Left ventricle myocardium inferior (tissue), 1 donor: Measurements from ENCODE around the gene XXYLT1. TPM values are rescaled to one million over a fixed set of nuclear protein-coding genes. Genes with fewer than 3 reads are reported as not detected.

Experiments used
- DNase-seq: peaks from one replicate; pipeline ENCODE4 v3.0.0-alpha.2; 2020
- H3K27ac ChIP-seq: fragments of 200-600 bp; replicated peaks from 2 replicates; pipeline ENCODE4 v1.8.0; 2021
- H3K27me3 ChIP-seq: fragments of 200-600 bp; 2 replicates; pipeline ENCODE4 v1.8.0; 2021; ENCODE audit warnings: low read depth
- H3K36me3 ChIP-seq: fragments of 200-600 bp; 2 replicates; pipeline ENCODE4 v1.8.0; 2021
- H3K4me1 ChIP-seq: fragments of 200-600 bp; 2 replicates; pipeline ENCODE4 v1.8.0; 2021
- H3K4me3 ChIP-seq: fragments of 200-600 bp; 2 replicates; pipeline ENCODE4 v1.8.0; 2021; ENCODE audit warnings: mild to moderate bottlenecking, moderate library complexity
- H3K9me3 ChIP-seq: fragments of 200-600 bp; replicated peaks from 2 replicates; pipeline ENCODE4 v1.8.0; 2021
- CTCF ChIP-seq: fragments of 200-600 bp; IDR thresholded peaks from 2 replicates; pipeline ENCODE4 v1.8.0; 2021; ENCODE audit warnings: antibody characterized with exemption, mild to moderate bottlenecking, borderline replicate concordance
- intact Hi-C: fragments of 100-400 bp; cut with micrococcal nuclease; formaldehyde crosslinking; loops from one replicate; pipeline ENCODE4 v1.11.0; 2022
- total RNA-seq: library from RNA; stranded (reverse); fragmentation: NEBNext Ultra II Directional; extraction: Animal tissue kit (Norgen Biotek cat#: 25700); gene quantifications from one replicate; pipeline ENCODE4 v1.2.1, GENCODE V29; 2021
- donor health status: DM: no; HTN: yes; CAD: no; lungs with severe emphysema.

Gene XXYLT1
- total RNA-seq, 1 donor from 2014 or later: 2.3 TPM

GRCh38 chr3:195184716-195185421 lies 86.1 kb downstream of the XXYLT1 start:
- TF ChIP-seq CTCF: no peak
- Histone ChIP-seq H3K4me1 (peaks cover 75% of the 10 kb centered on the region), H3K27ac (peak overlapping the region; percentile 10)

GRCh38 chr3:195183071-195183776 lies 87.7 kb downstream of the XXYLT1 start:
- no peak for TF ChIP-seq CTCF
- H3K27ac ChIP-seq: peak overlapping the region; percentile 87
- no peaks in the 10 kb centered on the region for H3K36me3 ChIP-seq
- DNase-seq: no peak
- no peaks in the 10 kb centered on the region for H3K9me3 ChIP-seq
- no peak overlapping the region for H3K4me3 ChIP-seq
- peaks cover 88% of the 10 kb centered on the region for H3K4me1 ChIP-seq
- H3K27me3 ChIP-seq: no peaks in the 10 kb centered on the region
- intact Hi-C loops: no loop called here

More at GRCh38 chr3:195184716-195185421, 86.1 kb downstream of the XXYLT1 start:
- Histone ChIP-seq H3K27me3 (no peaks in the 10 kb centered on the region), H3K9me3 (no peaks in the 10 kb centered on the region), H3K4me3 (no peak overlapping the region), H3K36me3 (no peaks in the 10 kb centered on the region)
- intact Hi-C loops: no loop called here
- no peak for DNase-seq

DNA sequence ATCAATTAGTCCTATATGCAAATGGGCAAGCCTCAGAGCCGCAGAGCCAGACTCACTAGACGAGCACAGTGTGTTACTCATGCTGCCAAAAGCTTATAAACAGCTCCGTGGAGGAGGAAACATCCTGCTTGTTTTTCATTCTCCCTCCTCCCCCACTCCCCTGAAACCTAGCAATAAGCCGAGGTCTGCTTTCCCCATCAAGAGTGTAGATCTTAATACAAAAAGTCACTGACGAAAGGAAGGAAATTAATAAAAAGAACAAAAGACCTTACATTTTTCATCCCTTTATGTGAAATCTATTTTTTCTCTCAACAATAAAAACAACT lies 88.5 kb downstream of the XXYLT1 start:
- TF ChIP-seq CTCF: no peak
- Histone ChIP-seq H3K27me3 (no peaks in the 10 kb centered on the region), H3K36me3 (no peaks in the 10 kb centered on the region), H3K4me3 (no peak overlapping the region), H3K4me1 (peaks cover 88% of the 10 kb centered on the region), H3K9me3 (no peaks in the 10 kb centered on the region), H3K27ac (peak overlapping the region; percentile 87)
- intact Hi-C loops: no loop called here
- DNase-seq: no peak

- intact Hi-C loops: no loop called here
- H3K36me3 ChIP-seq: no peaks in the 10 kb centered on the region
- H3K4me3 ChIP-seq: no peak overlapping the region
- DNase-seq: no peak
- H3K27me3 ChIP-seq: no peaks in the 10 kb centered on the region
- no peak for TF ChIP-seq CTCF
- H3K9me3 ChIP-seq: no peaks in the 10 kb centered on the region
- peaks cover 84% of the 10 kb centered on the region for H3K4me1 ChIP-seq
- H3K27ac ChIP-seq: peak overlapping the region; percentile 87
Measured at GRCh38 chr3:195181741-195182469, 89.1 kb downstream of the XXYLT1 start.

GRCh38 chr3:195181113-195181498 lies 89.9 kb downstream of the XXYLT1 start:
- H3K27ac ChIP-seq: peak overlapping the region; percentile 87
- DNase-seq: no peak
- no peaks in the 10 kb centered on the region for H3K9me3 ChIP-seq
- peaks cover 82% of the 10 kb centered on the region for H3K4me1 ChIP-seq
- intact Hi-C loops: no loop called here
- no peaks in the 10 kb centered on the region for H3K36me3 ChIP-seq
- no peak for TF ChIP-seq CTCF
- H3K27me3 ChIP-seq: no peaks in the 10 kb centered on the region
- H3K4me3 ChIP-seq: no peak overlapping the region
